Measurements from ENCODE around the gene SEC61B. TPM values are rescaled to one million over a fixed set of nuclear protein-coding genes. Genes with fewer than 3 reads are reported as not detected.

SEC61B gene
- total RNA-seq, 2 donors from 2014 or later = 67.7 to 126 TPM

- no peaks in the 10 kb centered on the region for H3K9me3 ChIP-seq
- TF ChIP-seq POLR2A (IDR thresholded peaks at IDR 0.05) (no peak), CTCF (IDR thresholded peaks at IDR 0.05) (no peak), POLR2AphosphoS5 (IDR thresholded peaks at IDR 0.05) (no peak)
- H3K36me3 ChIP-seq = no peaks in the 10 kb centered on the region
- intact Hi-C loops (cut with DNase I) = loop anchor here (10.0 kb wide), 2 partner anchors 1142 to 1412 kb away; no protein-coding TSS in a partner anchor
- no peak for DNase-seq (ENCODE audit: low spot score)
- no peaks in the 10 kb centered on the region for H3K27me3 ChIP-seq (replicated peaks; ENCODE audit: insufficient read depth)
- 92% methylated on average over 3 of the region's 3 CpGs for WGBS
- H3K27ac ChIP-seq = no peak overlapping the region
- no peak overlapping the region for H3K4me3 ChIP-seq
- H3K4me1 ChIP-seq (replicated peaks) = no peaks in the 10 kb centered on the region
These were observed 39.7 kb upstream of the SEC61B start for GRCh38 chr9:99182356-99182755.

GRCh38 chr9:99183616-99184015 is 38.5 kb upstream of the SEC61B start:
- H3K4me3 ChIP-seq = no peak overlapping the region
- H3K36me3 ChIP-seq = no peaks in the 10 kb centered on the region
- no peak overlapping the region for H3K27ac ChIP-seq
- DNase-seq (ENCODE audit: low spot score) = no peak
- H3K4me1 ChIP-seq (replicated peaks) = no peaks in the 10 kb centered on the region
- H3K27me3 ChIP-seq (replicated peaks; ENCODE audit: insufficient read depth) = no peaks in the 10 kb centered on the region
- TF ChIP-seq CTCF (IDR thresholded peaks at IDR 0.05) (no peak), POLR2AphosphoS5 (IDR thresholded peaks at IDR 0.05) (no peak), POLR2A (IDR thresholded peaks at IDR 0.05) (no peak)
- intact Hi-C loops (cut with DNase I) = loop anchor here (10.0 kb wide), 2 partner anchors 1141 to 1411 kb away; no protein-coding TSS in a partner anchor
- WGBS = 93% methylated on average over 3 of the region's 3 CpGs
- H3K9me3 ChIP-seq = no peaks in the 10 kb centered on the region

DNA sequence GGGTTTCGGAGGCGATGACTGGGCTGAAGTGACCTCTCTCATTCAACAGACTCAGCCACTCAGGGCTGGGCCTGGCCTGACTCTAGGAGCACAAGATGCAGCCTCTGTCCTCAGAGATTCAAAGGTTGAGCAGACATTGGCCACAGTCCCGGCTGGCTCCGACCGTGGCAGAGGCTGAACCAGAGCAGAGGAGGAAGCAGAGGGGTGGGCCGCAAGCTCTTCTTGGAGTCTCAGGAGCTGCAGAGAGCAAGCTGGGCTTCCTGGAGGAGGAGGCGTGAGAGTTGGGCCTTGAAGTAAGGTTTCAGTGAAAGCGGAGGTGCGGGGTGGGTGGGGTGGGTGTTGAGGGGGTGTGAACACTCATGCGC is 38.0 kb upstream of the SEC61B start:
- DNase-seq (ENCODE audit: low spot score) = no peak
- no peak overlapping the region for H3K27ac ChIP-seq
- no peaks in the 10 kb centered on the region for H3K36me3 ChIP-seq
- no peaks in the 10 kb centered on the region for H3K4me1 ChIP-seq (replicated peaks)
- intact Hi-C loops (cut with DNase I) = loop anchor here (10.0 kb wide), 2 partner anchors 1141 to 1411 kb away; no protein-coding TSS in a partner anchor
- WGBS = 53% methylated on average over 10 of the region's 10 CpGs
- H3K4me3 ChIP-seq = no peak overlapping the region
- no peak for TF ChIP-seq POLR2AphosphoS5 (IDR thresholded peaks at IDR 0.05)
- no peak for TF ChIP-seq CTCF (IDR thresholded peaks at IDR 0.05)
- TF ChIP-seq POLR2A (IDR thresholded peaks at IDR 0.05) = no peak
- H3K9me3 ChIP-seq = no peaks in the 10 kb centered on the region
- no peaks in the 10 kb centered on the region for H3K27me3 ChIP-seq (replicated peaks; ENCODE audit: insufficient read depth)

DNA sequence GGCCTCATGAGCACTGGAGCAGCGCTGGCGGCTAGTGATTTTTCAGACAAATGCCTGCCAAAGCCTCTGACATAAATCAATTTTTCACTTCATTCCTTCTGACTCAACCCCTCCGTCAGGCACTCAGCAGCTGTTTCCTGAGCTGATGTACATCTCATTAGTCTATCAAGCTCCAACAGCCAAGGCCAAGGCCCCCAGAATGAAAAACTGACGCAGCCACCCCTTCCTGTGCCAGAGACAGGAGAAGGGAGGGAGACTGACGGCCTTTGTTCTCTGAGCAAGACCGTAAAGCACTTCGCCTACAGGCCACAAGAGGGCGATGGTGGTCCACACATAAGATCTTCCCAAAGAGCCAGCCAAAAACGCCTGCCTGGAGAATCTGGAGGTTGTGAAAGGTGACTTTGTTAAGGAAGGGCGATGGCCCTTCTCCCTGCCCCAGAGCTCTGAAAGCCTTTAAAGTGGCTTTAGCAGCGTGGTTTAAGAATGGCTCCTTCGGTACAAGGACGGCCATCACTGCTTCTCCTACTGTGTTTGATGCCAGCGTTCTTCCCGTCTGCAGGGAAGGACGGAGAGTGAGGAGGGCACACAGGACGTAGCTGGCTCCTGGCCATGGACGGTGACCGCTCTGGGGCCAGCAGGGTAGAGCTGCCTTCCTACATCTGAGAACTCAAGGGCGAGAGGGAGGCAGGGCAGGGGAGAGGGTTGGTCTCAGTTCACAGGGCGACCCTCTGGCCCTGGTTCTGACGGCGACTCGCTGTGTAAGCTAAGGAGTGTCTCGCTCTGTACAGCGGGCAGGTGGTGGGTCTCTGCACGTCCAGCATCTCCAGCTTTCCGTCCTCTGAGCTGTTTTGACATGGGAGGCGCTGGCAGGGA is 37.4 kb upstream of the SEC61B start:
- H3K4me3 ChIP-seq = no peak overlapping the region
- 24% methylated on average over 29 of the region's 29 CpGs for WGBS

More for the DNA sequence above, 37.4 kb upstream of the SEC61B start:
- Histone ChIP-seq H3K27ac (no peak overlapping the region), H3K36me3 (no peaks in the 10 kb centered on the region), H3K4me1 (replicated peaks) (no peaks in the 10 kb centered on the region), H3K27me3 (replicated peaks; ENCODE audit: insufficient read depth) (no peaks in the 10 kb centered on the region), H3K9me3 (no peaks in the 10 kb centered on the region)
- TF ChIP-seq CTCF (IDR thresholded peaks at IDR 0.05) = peak; percentile 83 to 92 (median 87)
- TF ChIP-seq POLR2AphosphoS5 (IDR thresholded peaks at IDR 0.05) = peak; percentile 14
- TF ChIP-seq POLR2A (IDR thresholded peaks at IDR 0.05) = no peak
- intact Hi-C loops (cut with DNase I) = loop anchor here (5.0 to 10.0 kb wide), 4 partner anchors 38 to 1410 kb away; partner anchors contain the start of genes ALG2 and SEC61B
- DNase-seq (ENCODE audit: low spot score) = peak; percentile 82
